Middle frontal gyrus (tissue), 1 donor: ENCODE results near the gene CNGB1.
"Not testable (repeated sequence)": the region's sequence is repeated elsewhere in the genome, so short reads cannot be mapped to it uniquely, and the experiment has no call there.

Experiments used
- DNase-seq: peaks from one replicate; pipeline ENCODE4 v3.0.0-alpha.2; 2015; ENCODE audit warnings: low spot score; ENCODE audit errors: extremely low spot score

Gene CNGB1

GRCh38 chr16:57970970-57971369, at the start of gene CNGB1:
CNGB1 (minus strand) TSS chr16:57971128; CDS start chr16:57967286, 3,842 bp downstream.
- no peak for DNase-seq

- DNase-seq: no peak
These were observed 49.1 kb upstream of the CNGB1 start for GRCh38 chr16:58019866-58020538.

- no peak for DNase-seq
These were observed 47.9 kb upstream of the CNGB1 start for GRCh38 chr16:58018803-58019202.

GRCh38 chr16:58016840-58017446, 46.0 kb upstream of the CNGB1 start:
- no peak for DNase-seq

GRCh38 chr16:58013201-58013956, 42.5 kb upstream of the CNGB1 start:
- no peak for DNase-seq

GRCh38 chr16:58012481-58012880, 41.6 kb upstream of the CNGB1 start:
- DNase-seq: no peak

DNA sequence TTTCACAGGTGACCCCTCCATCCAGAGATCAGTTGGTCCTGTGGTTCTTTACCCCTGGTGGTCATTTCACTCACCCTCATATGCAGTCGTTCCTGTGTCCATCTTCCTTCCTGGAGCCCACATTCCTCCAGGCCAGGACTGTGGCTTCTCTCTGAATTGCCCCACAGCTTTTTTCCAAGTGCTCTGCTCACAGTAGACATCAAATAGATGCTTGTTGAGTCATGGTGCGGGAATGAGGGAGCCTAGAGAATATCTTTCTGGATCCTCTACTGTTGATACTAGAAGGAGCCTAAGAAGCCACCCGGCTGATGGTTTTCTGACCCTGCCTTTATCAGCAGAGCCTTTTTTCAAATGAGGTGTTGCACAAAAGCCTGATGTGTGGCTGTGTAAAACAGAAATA, 40.7 kb upstream of the CNGB1 start:
- no peak for DNase-seq

DNA sequence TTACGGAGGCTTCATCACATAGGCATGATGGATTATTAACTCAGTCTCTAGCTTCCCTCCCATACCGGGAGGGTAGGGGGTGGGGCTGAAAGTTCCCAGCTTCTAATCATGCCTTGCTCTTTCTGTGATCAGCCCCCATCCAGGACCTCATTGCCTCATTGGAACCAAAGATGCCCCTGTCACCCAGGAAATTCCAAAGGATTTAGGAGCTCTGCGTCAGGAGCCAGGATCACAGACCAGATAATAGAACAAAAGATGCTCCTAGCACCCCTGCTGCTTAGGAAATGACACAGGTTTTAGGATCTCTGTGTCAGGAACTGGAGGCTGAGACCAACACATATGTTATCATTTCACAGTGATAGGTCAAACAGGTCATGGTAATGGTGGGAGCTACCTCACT, 40.0 kb upstream of the CNGB1 start:
- DNase-seq: no peak

- DNase-seq: no peak
These were observed 39.0 kb upstream of the CNGB1 start for GRCh38 chr16:58009856-58010416.

- not testable (repeated sequence) for DNase-seq
These were observed 33.8 kb upstream of the CNGB1 start for GRCh38 chr16:58004736-58005135.

- DNase-seq: no peak
These were observed 32.0 kb upstream of the CNGB1 start for GRCh38 chr16:58002936-58003335.

DNA sequence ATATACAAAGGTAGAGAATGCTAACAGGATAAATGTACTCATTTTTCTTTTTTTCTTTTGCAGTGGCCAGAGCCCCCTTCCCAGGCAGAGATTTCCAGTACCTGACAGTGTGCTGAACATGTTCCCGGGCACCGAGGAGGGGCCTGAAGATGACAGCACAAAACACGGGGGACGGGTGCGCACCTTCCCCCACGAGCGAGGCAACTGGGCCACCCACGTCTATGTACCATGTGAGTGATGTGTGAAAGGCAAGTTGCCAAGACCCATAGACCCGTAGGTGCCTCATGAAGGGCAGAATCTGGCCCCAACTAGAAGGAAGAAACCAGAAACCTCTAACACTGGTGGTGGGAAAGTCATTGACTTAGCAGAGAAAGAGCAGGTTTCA, 31.5 kb upstream of the CNGB1 start:
- no peak for DNase-seq

DNA sequence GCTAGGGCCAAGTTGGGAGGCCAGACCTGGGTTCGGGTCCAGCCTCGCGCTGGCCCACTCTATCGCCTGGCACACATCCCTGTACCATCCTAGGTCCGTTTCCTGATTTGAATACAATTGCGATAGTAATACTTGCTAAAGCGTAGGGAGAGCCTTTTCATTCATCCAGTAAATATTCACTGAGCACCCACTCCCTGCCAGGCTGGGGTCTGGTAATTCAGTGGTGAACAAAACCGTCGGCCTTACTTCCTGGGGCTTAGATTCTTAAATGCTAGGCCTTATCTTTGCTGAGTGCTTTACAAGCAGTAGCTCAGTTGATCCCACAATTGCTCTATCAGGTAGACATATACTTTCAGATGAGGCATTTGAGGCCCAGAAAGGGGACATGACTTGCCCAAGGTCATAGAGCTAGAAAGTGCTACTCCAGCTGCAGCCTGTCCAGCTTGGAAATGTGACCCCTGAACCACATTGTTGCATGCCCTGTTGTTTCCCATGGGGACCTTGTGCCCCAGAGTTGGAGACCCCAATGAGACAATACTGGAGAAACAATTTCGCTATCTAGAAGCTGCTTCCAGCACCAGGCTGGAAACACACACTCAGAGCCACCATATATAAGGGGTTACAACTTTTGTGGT, 31.0 kb upstream of the CNGB1 start:
- no peak for DNase-seq

DNA sequence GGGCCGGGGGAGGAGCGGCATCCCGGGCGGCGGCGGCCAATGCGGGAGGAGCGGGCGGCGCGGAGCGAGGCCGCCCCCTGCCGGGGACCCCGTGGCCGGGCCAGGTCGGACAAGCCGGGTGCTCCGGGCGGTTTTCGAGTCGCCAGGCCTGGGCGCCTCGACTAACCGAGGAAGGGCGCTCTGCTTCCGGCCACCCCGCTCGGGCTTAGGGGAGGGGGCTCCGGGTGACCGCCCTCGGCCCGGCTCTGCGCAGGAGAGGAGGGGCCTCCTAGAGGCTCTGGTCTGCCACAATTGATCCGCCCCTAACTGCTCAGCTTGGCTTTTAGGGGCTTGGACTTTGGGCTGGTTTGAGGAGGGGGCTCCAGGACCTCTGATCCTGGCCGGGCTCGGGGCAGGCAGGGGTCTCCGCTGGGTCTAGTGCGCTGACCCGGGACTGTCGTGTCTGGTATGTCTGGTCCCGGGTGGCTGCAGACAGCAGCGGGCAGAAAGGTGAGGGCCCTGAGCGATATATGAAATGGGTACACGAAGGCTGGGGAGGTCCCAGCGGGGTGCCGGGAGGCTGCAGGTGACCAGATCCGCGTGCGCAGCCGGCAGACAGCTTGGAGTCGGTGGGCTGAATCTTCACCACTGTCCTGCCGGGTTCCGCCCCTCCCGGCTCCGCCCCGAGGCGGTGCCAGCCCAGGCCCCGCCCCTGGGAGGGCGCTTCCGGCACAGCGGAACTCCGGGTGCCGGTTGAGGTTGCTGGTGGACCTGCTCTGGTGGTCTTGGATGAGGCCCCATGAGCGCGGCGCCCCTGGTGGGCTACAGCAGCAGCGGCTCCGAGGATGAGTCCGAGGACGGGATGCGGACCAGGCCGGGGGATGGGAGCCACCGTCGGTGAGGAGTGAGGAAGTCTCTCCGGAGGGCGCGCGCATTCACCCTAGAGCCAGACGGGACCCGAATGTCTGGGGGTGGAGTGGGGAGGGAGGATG, 30.1 kb upstream of the CNGB1 start, which contains the start of gene USB1:
Gene USB1, plus strand, starts transcription at position 702 of the 971 bp plus-strand sequence. Its CDS starts 77 bp downstream, at position 779.
- DNase-seq: peak; percentile 80

DNA sequence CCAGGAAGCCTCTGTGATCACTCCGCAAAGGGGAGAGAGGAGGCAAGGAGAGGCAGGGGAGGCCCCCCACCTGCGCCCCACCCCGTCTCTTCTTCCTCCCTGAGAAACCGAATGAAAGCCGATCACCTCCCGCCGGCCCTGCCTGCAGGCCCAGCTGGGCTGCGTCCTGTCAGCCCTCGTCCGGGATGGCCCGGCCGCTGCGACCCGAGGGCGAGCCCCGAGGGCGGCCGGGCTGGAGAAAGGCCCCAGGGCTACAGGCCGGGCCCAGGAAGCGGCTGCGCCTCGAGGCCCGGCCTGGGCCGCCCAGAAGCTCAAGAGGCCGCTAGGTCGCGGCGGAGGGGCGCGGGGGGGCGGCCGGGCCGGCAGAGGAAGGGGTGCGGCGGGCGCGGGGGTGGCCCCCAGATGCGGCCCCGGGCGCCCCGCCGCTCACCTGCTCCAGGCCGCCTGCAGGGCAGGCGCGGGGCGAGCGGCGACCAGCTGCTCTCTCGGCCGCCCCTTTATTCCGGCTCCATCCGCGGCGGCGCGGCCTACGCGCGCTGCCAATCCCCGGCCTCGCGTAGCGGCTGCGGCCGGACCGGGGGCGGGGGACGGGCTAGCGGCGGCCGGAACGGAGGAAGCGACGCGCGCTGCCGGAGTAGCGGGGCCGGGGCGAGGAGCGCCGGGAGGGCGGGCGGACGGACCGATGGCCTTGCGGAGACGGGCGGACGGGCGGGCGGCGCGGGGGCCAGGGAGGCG, 29.2 kb upstream of the CNGB1 start, which contains the start of gene ZNF319:
Gene ZNF319, minus strand, starts transcription at position 702 of the 735 bp plus-strand sequence. CDS start 2,407 bp downstream, outside the sequence.
- DNase-seq: no peak

GRCh38 chr16:57999366-57999970, 28.5 kb upstream of the CNGB1 start:
- DNase-seq: no peak

DNA sequence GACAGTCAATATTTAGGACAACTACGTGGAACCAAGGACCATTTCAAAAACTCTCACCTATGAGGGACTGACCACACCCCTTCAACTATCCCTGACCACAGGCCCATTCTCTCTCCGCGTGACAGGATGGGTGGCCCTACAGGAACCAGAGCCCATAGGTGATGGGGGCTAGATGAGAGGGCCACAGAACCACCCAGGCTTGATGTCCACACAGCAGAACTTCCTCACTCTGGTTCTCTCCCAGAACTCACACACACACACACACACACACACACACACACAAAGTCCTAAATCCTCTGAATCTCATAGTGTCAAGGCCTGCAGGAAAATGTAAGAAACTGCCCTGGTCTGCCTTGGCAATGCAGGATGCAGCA, 28.1 kb upstream of the CNGB1 start:
- DNase-seq: no peak

DNA sequence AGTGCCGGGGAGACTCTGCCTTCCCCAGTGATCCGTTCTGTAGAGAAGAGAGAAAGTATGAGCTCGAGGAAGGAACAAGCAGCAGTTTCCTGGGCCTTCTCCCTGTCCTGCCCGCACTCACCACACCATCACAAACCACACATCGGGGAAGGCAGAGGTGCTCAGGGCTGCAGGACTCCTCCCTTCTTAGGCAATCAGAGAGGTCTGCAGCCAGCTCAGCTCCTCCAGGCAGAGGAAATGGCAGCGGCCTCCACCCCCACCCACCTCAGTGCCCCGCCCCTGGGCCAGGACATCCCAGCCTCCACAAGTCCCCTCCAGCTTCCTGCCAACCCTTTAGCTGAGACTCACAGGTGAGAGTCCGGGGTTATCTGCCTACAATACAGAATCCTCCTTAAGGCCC, 27.6 kb upstream of the CNGB1 start:
- DNase-seq: no peak
